Stomach (tissue), 4 donors: ENCODE results near the gene WFDC13.

ENCODE experiments used
- EP300 ChIP-seq: sonication (generic); formaldehyde crosslinking; IDR thresholded peaks from one replicate; pipeline ENCODE4 v1.6.1; 2017; ENCODE audit warnings: antibody characterized with exemption
- POLR2A ChIP-seq, 4 donors: fragments of 450-650 bp; IDR thresholded peaks; one replicate each; pipeline ENCODE4 v1.6.1; 2016; ENCODE audit warnings: antibody characterized with exemption in 4 of 4, control low read depth in 2 of 4, mild to moderate bottlenecking in 1 of 4, moderate library complexity in 1 of 4
- POLR2AphosphoS5 ChIP-seq, 3 donors: sonication (generic); formaldehyde crosslinking; IDR thresholded peaks; one replicate each; pipeline ENCODE4 v1.6.1; 2016; ENCODE audit warnings: antibody characterized with exemption in 3 of 3
- TF ChIP-seq, protein P1 (sequence below), 7 experiments: fragments of 450-650 bp in 4 of 7; fragments of 200-600 bp in 3 of 7; sonication (generic) in 3 of 7; IDR thresholded peaks; one replicate each; pipeline ENCODE4 v1.5.1; 2016 to 2019; ENCODE audit warnings: antibody characterized with exemption in 7 of 7, control low read depth in 2 of 7, mild to moderate bottlenecking in 1 of 7

DNA sequence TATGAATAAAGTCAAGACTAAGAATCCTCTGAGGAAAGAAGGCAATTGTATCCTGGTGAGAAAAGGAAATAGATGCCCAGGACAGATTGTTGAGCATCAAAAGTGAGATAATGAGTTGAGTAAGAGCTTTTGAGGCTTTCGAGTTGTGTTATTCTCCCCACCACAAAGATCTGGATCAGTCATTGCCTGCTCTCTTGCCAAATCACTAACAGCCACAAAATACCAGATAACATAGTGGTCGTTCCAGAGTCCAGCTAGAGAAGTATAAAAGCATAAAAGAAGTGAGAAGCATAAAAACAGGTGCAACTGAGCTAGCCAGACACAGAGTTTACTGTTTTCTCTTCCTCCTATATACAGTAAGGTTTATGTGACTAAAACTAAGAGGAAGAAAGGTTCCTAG lies 25.2 kb downstream of the WFDC13 start:
- TF ChIP-seq, protein P1, sequence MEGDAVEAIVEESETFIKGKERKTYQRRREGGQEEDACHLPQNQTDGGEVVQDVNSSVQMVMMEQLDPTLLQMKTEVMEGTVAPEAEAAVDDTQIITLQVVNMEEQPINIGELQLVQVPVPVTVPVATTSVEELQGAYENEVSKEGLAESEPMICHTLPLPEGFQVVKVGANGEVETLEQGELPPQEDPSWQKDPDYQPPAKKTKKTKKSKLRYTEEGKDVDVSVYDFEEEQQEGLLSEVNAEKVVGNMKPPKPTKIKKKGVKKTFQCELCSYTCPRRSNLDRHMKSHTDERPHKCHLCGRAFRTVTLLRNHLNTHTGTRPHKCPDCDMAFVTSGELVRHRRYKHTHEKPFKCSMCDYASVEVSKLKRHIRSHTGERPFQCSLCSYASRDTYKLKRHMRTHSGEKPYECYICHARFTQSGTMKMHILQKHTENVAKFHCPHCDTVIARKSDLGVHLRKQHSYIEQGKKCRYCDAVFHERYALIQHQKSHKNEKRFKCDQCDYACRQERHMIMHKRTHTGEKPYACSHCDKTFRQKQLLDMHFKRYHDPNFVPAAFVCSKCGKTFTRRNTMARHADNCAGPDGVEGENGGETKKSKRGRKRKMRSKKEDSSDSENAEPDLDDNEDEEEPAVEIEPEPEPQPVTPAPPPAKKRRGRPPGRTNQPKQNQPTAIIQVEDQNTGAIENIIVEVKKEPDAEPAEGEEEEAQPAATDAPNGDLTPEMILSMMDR (IDR thresholded peaks at IDR 0.05): no peak
- TF ChIP-seq EP300 (no peak), POLR2A (IDR thresholded peaks at IDR 0.05) (no peak), POLR2AphosphoS5 (IDR thresholded peaks at IDR 0.05) (no peak)
